Keratinocyte (primary cell): ENCODE results near the gene PLAAT3. TPM values are rescaled to one million over a fixed set of nuclear protein-coding genes. Genes with fewer than 3 reads are reported as not detected.
A peak's percentile ranks its signal among the peaks of the same experiment; 100 is the strongest.
"Not testable (repeated sequence)": the region's sequence is repeated elsewhere in the genome, so short reads cannot be mapped to it uniquely, and the experiment has no call there.

Experiments
- DNase-seq: peaks from one replicate; pipeline ENCODE4 v3.0.0-alpha.2; 2011; ENCODE audit warnings: low read depth, missing footprints, low spot score
- FAIRE-seq: peaks from 2 replicates; lab custom pipeline; 2011; peaks lifted over from hg19 to GRCh38; lab: Jason Lieb, UNC
- H2AFZ ChIP-seq: 2 replicates; pipeline ENCODE4 v1.6.0; 2012; ENCODE audit warnings: low read length, control low read depth, inconsistent platforms; ENCODE audit not compliant: control insufficient read depth
- H3K27ac ChIP-seq: 2 replicates; pipeline ENCODE4 v1.5.1; 2011; ENCODE audit warnings: low read length; ENCODE audit not compliant: control insufficient read depth, insufficient read depth
- H3K27me3 ChIP-seq: 3 replicates; pipeline ENCODE4 v1.6.0; 2011; ENCODE audit warnings: low read length; ENCODE audit not compliant: control insufficient read depth, insufficient read depth; ENCODE audit errors: extremely low read depth
- H3K36me3 ChIP-seq, 2 experiments: 2 replicates in 1 of 2; 3 replicates in 1 of 2; pipeline ENCODE4 v1.5.1; 2011; ENCODE audit warnings: low read length in 2 of 2, mild to moderate bottlenecking in 1 of 2; ENCODE audit not compliant: control insufficient read depth in 2 of 2, insufficient read depth in 2 of 2; ENCODE audit errors: extremely low read depth in 1 of 2
- H3K4me1 ChIP-seq: 3 replicates; pipeline ENCODE4 v1.5.1; 2011; ENCODE audit warnings: low read length; ENCODE audit not compliant: control insufficient read depth, insufficient read depth; ENCODE audit errors: extremely low read depth
- H3K4me2 ChIP-seq: 3 replicates; pipeline ENCODE4 v1.6.0; 2011; ENCODE audit warnings: low read depth, low read length; ENCODE audit not compliant: control insufficient read depth, insufficient read depth; ENCODE audit errors: extremely low read depth
- H3K4me3 ChIP-seq, 3 experiments: fragments of 200-600 bp in 1 of 3; sonication (generic) in 1 of 3; 2 replicates in 2 of 3; 3 replicates in 1 of 3; pipeline ENCODE4 v1.5.1; 2011 to 2016; ENCODE audit warnings: low read length in 3 of 3, mild to moderate bottlenecking in 3 of 3, control low read depth in 2 of 3, inconsistent platforms in 1 of 3, low read depth in 1 of 3, mixed read lengths in 1 of 3, mixed run types in 1 of 3, moderate library complexity in 1 of 3; ENCODE audit not compliant: control insufficient read depth in 2 of 3, insufficient read depth in 2 of 3; ENCODE audit errors: extremely low read depth in 1 of 3
- H3K79me2 ChIP-seq: 2 replicates; pipeline ENCODE4 v1.6.0; 2012; ENCODE audit warnings: low read length; ENCODE audit not compliant: control insufficient read depth, insufficient read depth
- H3K9ac ChIP-seq: 3 replicates; pipeline ENCODE4 v1.6.0; 2011; ENCODE audit warnings: low read length; ENCODE audit not compliant: control insufficient read depth, insufficient read depth; ENCODE audit errors: extremely low read depth
- H3K9me1 ChIP-seq: 3 replicates; pipeline ENCODE4 v1.6.0; 2011; ENCODE audit warnings: low read length; ENCODE audit not compliant: control insufficient read depth, insufficient read depth; ENCODE audit errors: extremely low read depth
- H3K9me3 ChIP-seq: 2 replicates; pipeline ENCODE4 v1.5.1; 2012; ENCODE audit warnings: low read depth, low read length; ENCODE audit not compliant: control insufficient read depth
- H4K20me1 ChIP-seq: 3 replicates; pipeline ENCODE4 v1.6.0; 2011; ENCODE audit warnings: low read length; ENCODE audit not compliant: control insufficient read depth, insufficient read depth; ENCODE audit errors: extremely low read depth
- EZH2 ChIP-seq: IDR thresholded peaks from one replicate; pipeline ENCODE4 v1.6.1; 2012; ENCODE audit warnings: inconsistent platforms, mild to moderate bottlenecking, low read length, moderate library complexity
- dilution Hi-C: fragments of 300-500 bp; cut with MboI; formaldehyde crosslinking; loops from one replicate; pipeline ENCODE4 v1.7.0; 2020; ENCODE audit warnings: low sequenced_read_pairs; ENCODE audit not compliant: extremely low pct_ligation_motif_present
- polyA plus RNA-seq, 5 experiments: library from polyadenylated mRNA; depleted of rRNA in 3 of 5; stranded (reverse) in 3 of 5; stranded (forward) in 1 of 5; unstranded in 1 of 5; fragments of >200 nt; gene quantifications; 1 replicate in 1 of 5; 2 replicates in 3 of 5; 3 replicates in 1 of 5; pipeline versions ENCODE4 v1.2.1 to v1.2.3, GENCODE V29; 2011 to 2012; ENCODE audit warnings: missing spikeins in 2 of 5, low read depth in 1 of 5, low replicate concordance in 1 of 5
- TF ChIP-seq, protein P1 (sequence below), 3 experiments: IDR thresholded peaks in 1 of 3; conservative IDR thresholded peaks in 1 of 3; optimal IDR thresholded peaks in 1 of 3; 2 replicates in 2 of 3; 3 replicates in 1 of 3; pipeline versions ENCODE3 to v1.5.1; 2011; ENCODE audit warnings: low read length in 3 of 3, mild to moderate bottlenecking in 3 of 3, moderate library complexity in 2 of 3, control low read depth in 1 of 3, inconsistent platforms in 1 of 3; ENCODE audit not compliant: insufficient read depth in 2 of 3; ENCODE audit errors: extremely low read depth in 1 of 3

PLAAT3 gene
- polyA plus RNA-seq, 1 donor (not counting 4 experiments of a cell fraction or from before 2014, with no cell fraction given): 0.20 TPM

DNA sequence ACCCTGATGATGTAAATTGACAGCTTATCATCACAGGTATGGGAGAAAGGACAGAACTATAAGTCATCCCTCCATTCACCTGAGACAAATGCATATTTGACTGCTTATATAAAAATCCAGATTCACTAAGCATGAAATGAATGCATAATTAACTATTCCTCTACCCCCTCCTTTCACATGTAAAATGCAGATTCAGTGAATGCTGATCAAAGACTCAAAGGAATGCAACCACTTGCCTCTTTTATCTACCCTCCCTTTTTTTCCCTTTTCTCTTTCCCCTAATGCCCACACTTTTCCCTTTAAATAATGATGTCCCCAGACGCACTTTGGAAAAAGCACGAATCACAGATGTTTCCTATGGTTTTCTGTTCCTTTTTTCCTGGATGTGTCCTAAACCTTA lies 82.1 kb downstream of the PLAAT3 start:
- Histone ChIP-seq H3K9me3 (no peaks in the 10 kb centered on the region), H3K4me2 (no peak overlapping the region), H3K27ac (no peak overlapping the region), H3K4me3 (no peak overlapping the region), H3K27me3 (no peaks in the 10 kb centered on the region), H3K9me1 (no peaks in the 10 kb centered on the region), H2AFZ (no peak overlapping the region), H3K4me1 (peaks cover 26% of the 10 kb centered on the region), H3K9ac (no peak overlapping the region), H3K79me2 (no peaks in the 10 kb centered on the region), H4K20me1 (no peaks in the 10 kb centered on the region), H3K36me3 (no peaks in the 10 kb centered on the region)
- no peak for DNase-seq
- TF ChIP-seq EZH2: no peak
- TF ChIP-seq, protein P1, sequence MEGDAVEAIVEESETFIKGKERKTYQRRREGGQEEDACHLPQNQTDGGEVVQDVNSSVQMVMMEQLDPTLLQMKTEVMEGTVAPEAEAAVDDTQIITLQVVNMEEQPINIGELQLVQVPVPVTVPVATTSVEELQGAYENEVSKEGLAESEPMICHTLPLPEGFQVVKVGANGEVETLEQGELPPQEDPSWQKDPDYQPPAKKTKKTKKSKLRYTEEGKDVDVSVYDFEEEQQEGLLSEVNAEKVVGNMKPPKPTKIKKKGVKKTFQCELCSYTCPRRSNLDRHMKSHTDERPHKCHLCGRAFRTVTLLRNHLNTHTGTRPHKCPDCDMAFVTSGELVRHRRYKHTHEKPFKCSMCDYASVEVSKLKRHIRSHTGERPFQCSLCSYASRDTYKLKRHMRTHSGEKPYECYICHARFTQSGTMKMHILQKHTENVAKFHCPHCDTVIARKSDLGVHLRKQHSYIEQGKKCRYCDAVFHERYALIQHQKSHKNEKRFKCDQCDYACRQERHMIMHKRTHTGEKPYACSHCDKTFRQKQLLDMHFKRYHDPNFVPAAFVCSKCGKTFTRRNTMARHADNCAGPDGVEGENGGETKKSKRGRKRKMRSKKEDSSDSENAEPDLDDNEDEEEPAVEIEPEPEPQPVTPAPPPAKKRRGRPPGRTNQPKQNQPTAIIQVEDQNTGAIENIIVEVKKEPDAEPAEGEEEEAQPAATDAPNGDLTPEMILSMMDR (optimal IDR thresholded peaks at IDR 0.05 in 1 of 3, IDR thresholded peaks at IDR 0.05 in 1 of 3, conservative IDR thresholded peaks at IDR 0.05 in 1 of 3; ENCODE audit: extremely low read depth in 1 of 3, insufficient read depth in 2 of 3, low read length in 3 of 3): no peak
- FAIRE-seq: no peak
- dilution Hi-C loops: no loop called here

DNA sequence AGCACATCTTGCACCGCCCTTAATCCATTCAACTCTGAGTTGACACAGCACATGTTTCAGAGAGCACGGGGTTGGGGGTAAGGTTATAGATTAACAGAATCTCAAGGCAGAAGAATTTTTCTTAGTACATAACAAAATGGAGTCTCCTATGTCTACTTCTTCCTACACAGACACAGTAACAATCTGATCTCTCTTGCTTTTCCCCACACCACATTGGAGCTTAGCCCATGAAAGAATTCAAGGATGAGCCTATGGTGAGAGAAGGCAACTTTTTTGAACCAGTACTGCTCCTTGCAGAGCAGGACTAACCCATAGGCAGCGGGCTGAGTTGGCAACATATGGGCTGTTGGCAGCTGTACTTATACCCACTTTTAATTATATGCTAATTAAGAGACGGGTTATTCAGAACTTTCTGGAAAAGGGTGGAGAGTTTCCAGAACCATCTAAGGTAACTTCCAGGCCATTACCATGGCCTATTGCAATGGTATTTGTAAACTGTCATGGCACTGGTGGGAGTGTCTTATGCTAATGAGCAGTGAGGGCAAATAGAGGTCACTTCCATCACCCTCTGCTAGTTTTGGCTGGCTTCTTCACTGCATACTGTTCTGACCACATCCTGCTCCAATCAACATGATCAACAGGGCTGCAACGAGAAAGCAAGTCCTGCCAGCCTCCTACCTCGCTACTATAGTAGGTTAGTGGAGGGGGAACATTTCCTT lies 83.0 kb downstream of the PLAAT3 start:
- H3K9me1 ChIP-seq, H3K36me3 ChIP-seq, H3K27me3 ChIP-seq, dilution Hi-C loops, H3K9ac ChIP-seq, H3K27ac ChIP-seq, H3K79me2 ChIP-seq, H3K9me3 ChIP-seq, H2AFZ ChIP-seq, H4K20me1 ChIP-seq, H3K4me3 ChIP-seq: not testable (repeated sequence)
- peak overlapping the region; percentile 51 for H3K4me2 ChIP-seq
- peak; percentile 17 for DNase-seq
- peak; percentile 20 for FAIRE-seq
- H3K4me1 ChIP-seq: peaks cover 19% of the 10 kb centered on the region

DNA sequence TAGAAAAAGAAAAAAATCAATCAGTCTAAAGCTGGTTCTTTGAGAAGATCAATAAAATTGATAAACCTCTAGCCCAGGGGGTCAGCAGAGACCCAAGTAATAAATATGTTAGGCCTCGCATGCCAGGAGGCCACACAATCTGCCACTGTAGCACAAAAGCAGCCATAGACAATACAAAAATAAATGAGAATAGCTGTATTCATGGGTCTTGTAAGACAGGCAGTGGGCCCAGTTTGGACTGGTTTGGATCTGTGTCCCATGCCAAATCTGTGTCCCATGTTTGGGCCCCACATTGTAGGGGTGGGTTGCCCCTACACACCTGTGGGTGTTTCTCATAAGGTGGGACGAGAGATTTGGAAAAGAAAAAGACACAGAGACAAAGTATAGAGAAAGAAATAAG lies 84.2 kb downstream of the PLAAT3 start:
- Histone ChIP-seq H4K20me1 (no peaks in the 10 kb centered on the region), H3K9me1 (no peaks in the 10 kb centered on the region), H3K4me1 (peaks cover 19% of the 10 kb centered on the region), H3K9ac (no peak overlapping the region), H3K9me3 (no peaks in the 10 kb centered on the region), H3K79me2 (no peaks in the 10 kb centered on the region), H3K27me3 (no peaks in the 10 kb centered on the region), H3K27ac (no peak overlapping the region), H3K36me3 (no peaks in the 10 kb centered on the region), H3K4me3 (no peak overlapping the region), H3K4me2 (no peak overlapping the region), H2AFZ (no peak overlapping the region)
- no peak for TF ChIP-seq EZH2
- TF ChIP-seq, protein P1 (optimal IDR thresholded peaks at IDR 0.05 in 1 of 3, IDR thresholded peaks at IDR 0.05 in 1 of 3, conservative IDR thresholded peaks at IDR 0.05 in 1 of 3; ENCODE audit: extremely low read depth in 1 of 3, insufficient read depth in 2 of 3, low read length in 3 of 3): no peak
- dilution Hi-C loops: no loop called here
- FAIRE-seq (no peak), DNase-seq (no peak)

DNA sequence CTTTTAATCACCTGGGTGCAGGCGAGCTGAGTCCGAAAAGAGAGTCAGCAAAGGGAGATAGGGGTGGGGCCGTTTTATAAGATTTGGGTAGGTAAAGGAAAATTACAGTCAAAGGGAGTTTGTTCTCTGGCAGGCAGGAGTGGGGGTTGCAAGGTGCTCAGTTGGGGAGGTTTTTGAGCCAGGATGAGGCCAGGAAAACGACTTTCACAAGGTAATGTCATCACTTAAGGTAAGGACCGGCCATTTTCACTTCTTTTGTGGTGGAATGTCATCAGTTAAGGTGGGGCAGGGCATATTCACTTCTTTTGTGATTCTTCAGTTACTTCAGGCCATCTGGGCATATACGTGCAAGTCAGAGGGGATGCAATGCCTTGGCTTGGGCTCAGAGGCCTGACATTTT lies 84.9 kb downstream of the PLAAT3 start:
- H3K27ac ChIP-seq, H3K27me3 ChIP-seq, dilution Hi-C loops, H3K9me3 ChIP-seq, FAIRE-seq, H3K4me2 ChIP-seq, DNase-seq, H3K79me2 ChIP-seq, H3K4me3 ChIP-seq, H3K36me3 ChIP-seq, H3K9ac ChIP-seq, H2AFZ ChIP-seq, H4K20me1 ChIP-seq, H3K9me1 ChIP-seq: not testable (repeated sequence)
- H3K4me1 ChIP-seq: peaks cover 19% of the 10 kb centered on the region
